GM12891 (cell line): ENCODE results near the gene MXD3.

Experiments
- POLR2A ChIP-seq: IDR thresholded peaks from 2 replicates; pipeline ENCODE4 v1.6.1; 2011; ENCODE audit warnings: low read depth, low read length, control low read depth
- POLR2AphosphoS5 ChIP-seq: IDR thresholded peaks from 2 replicates; pipeline ENCODE4 v1.6.1; 2011; ENCODE audit warnings: low read depth, low read length, control low read depth
- POU2F2 ChIP-seq: IDR thresholded peaks from 2 replicates; pipeline ENCODE4 v1.6.1; 2011; ENCODE audit warnings: low read depth, mild to moderate bottlenecking, control low read depth, low read length, moderate library complexity
- SPI1 ChIP-seq: IDR thresholded peaks from 2 replicates; pipeline ENCODE4 v1.6.1; 2011; ENCODE audit warnings: low read depth, low read length, control low read depth
- TAF1 ChIP-seq: IDR thresholded peaks from 2 replicates; pipeline ENCODE4 v1.6.1; 2011; ENCODE audit warnings: low read depth, low read length, control low read depth

- TF ChIP-seq POLR2A = no peak
- TF ChIP-seq POLR2AphosphoS5 = no peak
- TF ChIP-seq TAF1 = no peak
- no peak for TF ChIP-seq SPI1
- TF ChIP-seq POU2F2 = no peak
Measured at GRCh38 chr5:177303925-177304391, 7.7 kb downstream of the MXD3 start.
